Stimulated activated CD8-positive, alpha-beta memory T cell treated with anti-CD3 and anti-CD28 coated beads, Interleukin-15, amount 100 ng/mL, for 24 hours (primary cell): ENCODE results near the gene HIPK3.
"Not testable (repeated sequence)": the region's sequence is repeated elsewhere in the genome, so short reads cannot be mapped to it uniquely, and the experiment has no call there.

Source experiments
- DNase-seq: peaks from one replicate; pipeline ENCODE4 v3.0.0-alpha.2; 2020; ENCODE audit warnings: low read depth

The HIPK3 gene

DNA sequence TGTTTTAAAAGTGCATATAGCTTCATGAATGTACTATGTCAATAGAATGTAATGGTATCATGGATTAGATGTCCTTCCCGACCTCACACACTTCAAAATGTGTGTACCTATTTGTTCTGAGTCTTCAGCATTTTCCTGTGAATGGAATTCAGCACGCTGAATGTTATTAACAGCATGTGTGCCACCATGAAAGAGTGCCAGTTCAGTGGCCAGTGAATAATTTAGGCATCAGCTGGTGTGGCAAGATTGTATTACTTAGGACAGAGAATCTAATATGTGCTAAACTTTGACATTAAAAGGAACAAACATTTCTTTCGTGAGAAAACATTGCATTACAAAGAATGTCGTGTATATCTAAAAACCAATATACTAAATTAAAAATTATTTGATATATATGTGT, 46.4 kb downstream of the HIPK3 start:
- no peak for DNase-seq

DNA sequence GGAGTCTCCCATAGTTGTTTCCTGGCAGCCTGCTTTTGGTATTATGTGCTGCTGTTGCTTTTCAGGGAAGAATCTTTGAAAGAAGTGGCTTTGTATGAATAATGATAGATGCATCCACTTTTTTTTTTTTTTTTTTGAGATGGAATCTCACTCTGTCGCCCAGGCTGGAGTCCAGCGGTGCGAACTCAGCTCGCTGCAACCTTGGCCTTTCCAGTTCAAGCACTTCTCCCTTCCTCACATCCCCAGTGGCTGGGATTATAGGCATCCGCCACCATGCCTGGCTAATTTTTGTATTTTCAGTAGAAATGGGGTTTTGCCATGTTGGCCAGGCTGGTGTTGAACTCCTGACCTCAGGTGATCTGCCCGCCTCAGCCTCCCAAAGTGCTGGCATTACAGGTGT, 49.6 kb downstream of the HIPK3 start:
- DNase-seq: not testable (repeated sequence)

DNA sequence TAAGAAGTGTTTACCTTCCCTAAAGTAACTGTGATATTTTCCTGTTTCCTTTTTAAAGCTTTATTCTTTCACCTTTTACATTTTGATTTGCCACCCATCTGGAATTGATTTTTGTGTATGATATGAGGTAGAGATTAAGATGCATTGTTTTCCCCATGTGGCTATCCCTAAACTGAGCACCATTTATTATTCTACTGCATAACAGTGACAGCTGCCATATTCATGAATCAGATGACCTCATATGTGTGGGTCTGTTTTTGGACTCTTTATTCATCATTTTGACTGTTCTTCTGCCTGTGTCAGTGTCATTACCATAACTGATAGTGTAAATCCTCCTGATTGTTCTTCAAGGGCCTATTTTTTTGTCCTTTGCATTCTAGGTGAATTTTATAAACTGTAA, 50.8 kb downstream of the HIPK3 start:
- DNase-seq: no peak

DNA sequence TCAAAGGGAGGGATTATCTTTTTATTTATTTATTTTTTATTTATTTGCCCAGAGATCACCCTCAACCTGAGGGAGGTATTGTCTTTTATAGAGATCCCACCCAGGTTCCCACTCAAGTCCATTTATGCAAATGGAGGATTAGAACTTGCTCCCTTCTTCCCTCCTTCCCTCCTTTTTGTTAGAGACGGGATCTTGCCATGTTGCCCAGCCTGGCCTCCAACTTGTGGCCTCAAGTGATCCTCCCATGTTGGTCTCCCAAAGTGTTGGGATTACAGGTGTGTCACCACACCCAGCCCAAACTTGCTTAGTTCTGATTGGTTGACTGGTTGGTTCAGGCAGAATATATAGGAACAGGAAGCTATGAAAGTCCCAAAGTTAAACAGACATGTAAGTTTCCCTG, 51.9 kb downstream of the HIPK3 start:
- no peak for DNase-seq

DNA sequence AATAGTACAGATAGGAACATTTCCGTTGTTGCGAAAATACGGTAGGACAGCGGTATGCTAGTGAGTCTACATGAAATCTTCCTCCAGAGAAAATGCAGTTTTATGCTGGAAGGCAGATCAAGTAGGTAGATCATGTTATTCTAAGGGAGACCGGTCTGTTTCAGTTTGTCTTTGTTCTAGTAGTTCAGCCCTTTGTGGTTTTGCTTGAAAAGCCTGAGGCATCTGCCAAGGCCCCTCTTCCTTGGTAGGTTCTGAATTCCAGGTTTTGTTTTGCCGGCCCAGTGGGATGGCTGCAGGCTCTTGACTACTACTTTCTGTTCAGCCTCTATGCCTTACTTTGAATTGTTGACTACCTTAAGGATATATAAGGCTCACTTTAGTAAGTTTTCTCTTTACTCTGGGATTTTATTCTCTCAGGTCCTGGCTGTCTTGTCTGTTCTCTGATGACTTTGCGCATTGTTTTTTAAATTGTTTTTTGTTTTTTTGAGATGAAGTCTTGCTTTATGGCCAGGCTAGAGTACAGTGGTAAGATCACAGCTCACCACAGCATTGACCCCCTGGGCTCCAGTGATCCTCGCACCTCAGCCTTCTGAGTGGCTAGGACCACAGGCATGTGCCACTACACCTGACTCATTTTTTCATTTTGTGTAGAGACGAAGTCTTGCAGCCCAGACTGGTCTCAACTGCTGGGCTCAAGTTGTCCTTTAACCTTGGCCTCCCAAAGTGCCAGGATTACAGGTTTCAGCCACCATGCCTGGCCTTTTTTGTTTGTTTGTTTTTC, 53.7 kb downstream of the HIPK3 start:
- DNase-seq: no peak

DNA sequence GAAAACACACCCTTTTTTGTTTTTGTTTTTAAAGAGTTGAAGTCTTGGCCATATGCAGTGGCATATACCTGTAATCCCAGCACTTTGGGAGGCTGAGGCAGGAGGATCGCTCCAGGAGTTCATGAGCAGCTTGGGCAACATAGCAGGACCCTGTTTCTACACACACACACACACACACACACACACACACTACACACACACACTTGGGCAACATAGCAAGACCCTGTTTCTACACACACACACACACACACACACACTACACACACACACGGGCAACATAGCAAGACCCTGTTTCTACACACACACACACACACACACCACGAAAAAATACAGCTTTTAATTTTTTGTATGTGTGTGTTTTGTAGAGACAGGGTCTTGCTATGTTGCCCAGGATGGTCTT, 54.5 kb downstream of the HIPK3 start:
- DNase-seq: no peak

DNA sequence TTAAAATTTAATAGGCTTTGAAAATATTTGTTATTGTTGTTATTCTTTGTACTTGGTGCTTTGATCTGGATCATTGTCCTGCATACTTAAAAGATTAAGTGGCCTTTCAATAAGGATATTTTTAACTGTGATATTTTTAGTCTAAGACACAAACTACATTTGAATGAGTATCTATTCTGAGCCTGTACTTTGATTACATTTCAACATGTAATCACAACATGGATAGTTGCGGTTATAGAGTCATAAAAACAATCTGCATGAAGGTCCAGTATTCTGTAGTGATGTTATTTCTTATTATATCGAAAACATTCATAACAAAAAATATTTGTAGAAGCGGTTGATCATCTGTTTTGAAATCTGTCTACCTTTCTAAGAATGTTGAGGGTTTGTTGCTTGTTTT, 58.6 kb downstream of the HIPK3 start:
- DNase-seq: no peak

DNA sequence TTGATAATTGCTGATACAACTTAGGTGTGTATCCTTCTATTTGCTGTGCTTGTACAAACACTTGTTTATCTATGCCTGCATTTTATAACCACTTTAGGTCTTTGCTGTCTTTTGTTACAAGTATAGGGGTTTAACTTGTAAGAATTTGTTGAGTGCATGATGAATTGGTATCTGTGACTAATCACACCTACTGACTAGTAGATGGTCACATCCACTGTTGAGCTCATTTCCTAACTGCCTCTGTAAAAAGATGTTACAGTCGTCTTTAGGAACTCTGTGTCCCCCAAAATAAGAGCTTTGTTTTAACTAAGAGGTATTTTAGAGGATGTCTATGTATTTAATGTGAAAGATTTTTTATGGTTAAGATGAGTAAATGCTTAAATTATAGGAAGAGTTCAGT, 60.5 kb downstream of the HIPK3 start:
- no peak for DNase-seq

DNA sequence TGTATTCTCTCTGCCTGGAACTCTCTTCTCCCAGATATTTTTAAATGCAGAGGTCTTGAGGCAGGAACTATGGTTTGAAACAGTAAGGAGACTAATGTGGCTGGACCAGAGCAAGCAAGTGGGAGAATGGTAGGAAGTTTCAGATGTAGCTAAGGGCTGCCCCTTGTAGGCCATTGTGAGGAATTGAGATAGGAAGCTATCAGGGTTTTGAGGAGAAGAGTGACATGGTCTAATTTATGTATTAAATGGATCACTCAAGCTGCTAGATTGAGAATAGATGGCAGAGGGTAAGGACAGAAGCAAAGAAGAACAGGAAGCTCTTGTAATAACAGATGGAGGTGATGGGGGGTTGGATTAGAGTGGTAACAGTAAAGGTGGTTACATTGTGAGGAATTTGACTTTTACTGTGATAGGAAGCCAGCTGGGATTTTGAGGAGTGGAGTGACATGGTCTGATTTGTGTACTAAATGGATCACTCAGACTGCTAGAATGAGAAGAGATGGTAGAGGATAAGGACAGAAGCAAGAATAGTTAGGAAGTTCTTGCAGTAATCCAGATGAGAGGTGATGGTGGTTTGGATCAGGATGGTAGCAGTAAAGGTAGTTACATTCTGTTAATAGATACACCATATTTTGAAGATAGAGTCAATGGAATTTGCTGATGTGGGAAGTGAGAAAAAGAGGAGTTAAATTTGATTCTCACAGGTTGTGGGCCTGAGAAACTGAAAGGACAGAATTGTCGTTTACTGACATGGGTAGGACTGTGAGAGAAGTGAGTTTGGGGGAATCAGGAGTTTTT, 63.0 kb downstream of the HIPK3 start:
- no peak for DNase-seq

DNA sequence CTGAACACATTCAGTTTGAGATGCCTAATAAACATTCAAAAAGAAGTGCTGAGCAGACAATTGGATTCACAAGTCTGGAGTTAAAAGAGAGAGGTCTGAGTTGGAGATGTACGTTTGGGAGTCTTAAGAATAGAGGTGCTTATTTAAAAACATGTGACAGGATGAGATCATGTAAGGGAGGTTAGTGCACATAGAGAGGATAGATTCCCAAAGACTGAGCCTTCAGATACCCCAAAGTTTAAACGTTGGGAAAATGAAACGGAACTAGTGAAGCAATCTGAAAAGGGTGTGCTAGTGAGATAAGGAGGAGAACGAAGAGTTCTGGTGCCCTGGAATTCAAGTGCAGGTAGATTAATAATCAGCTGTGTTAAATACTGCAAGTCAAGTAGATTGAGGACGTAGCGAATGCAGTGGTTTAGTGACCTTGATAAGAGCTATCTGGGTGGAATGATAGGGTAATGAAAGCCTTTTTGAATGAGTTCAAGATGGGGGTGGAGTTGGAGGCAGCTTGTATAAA, 63.7 kb downstream of the HIPK3 start:
- DNase-seq: no peak

DNA sequence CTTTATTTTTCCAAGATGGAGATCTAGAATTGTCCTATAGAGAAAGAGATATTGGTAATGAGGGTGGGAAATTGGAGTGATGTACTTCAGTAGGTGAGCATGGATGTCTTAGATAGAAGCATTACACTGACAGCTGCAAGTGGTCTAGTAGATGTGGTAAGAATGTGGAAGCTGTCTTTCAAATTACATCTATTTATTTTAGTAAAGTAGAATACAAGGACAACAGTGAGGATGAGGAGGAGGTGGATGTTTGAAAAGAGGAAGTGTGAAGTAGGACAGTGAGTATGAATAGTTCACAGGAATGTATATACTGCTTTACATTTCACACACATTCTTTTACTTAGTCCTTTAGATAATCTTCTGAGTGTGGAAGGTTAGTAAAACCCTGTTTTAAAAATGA, 64.2 kb downstream of the HIPK3 start:
- no peak for DNase-seq

DNA sequence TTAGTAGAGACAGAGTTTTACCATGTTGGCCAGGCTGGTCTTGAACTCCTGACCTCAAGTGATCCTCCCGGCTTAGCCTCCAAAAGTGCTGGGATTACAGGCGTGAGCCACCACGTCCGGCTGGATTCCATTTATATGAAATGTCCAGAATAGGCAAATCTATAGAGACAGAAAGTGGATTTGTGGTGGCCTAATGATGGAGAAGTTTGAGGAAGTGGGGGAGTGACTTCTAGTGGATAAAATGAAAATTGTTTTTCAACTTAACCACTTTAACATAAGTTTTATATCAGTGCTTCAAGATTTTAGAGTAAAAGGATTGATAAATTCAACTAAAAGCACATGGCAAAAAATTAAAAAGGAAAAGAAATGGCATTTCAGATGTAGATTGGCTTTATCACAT, 66.2 kb downstream of the HIPK3 start:
- DNase-seq: no peak

DNA sequence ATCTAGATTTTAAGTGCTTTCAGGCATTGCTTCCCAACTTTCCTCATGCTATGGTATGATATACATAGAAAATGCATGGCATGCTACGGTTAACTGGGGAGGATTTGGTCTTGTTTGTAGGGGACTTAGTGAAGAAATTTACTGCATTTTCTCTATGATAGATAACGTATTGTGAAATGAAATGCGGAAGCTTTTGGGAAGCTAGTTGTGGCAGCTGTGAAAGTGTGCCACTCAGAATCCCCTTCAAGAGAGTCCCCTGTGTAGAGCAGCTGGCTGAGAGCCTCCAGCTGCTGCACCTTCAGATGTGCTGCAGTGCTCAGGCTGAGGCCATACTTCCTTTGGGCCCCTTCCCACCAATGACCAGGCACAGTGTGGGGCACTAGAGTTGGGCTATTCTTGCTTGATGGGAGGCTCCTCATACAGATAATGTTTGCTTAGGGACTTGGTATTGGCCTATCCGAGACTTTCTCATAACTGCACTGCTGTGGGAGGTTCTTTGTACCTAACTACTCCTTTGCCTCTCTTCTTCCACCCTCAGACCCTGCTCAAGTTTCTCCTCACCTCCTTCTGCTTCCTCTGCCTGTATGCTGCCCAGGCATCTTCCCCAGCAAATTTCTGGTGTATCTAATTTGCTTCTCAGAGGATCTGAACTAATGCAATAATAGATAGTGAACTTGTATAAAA, 67.3 kb downstream of the HIPK3 start:
- DNase-seq: no peak

DNA sequence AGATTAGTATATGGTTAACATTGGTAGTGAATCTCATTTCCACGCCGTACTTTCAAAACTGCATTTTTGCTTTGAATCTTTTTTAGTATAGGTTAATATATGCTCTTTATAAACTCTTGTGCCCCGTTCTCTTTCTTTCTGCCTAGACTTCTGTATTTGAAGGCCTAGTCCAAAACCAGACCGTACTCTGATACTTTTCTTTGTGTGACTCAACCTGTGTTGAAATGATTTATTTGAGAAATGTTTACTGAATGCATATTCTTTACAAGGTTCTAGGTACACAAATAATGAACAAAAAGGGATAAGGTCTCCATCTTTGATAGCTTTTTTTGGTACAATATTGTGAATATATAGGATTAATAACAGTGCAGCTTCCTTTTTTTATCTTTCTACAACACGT, 68.3 kb downstream of the HIPK3 start:
- DNase-seq: no peak

DNA sequence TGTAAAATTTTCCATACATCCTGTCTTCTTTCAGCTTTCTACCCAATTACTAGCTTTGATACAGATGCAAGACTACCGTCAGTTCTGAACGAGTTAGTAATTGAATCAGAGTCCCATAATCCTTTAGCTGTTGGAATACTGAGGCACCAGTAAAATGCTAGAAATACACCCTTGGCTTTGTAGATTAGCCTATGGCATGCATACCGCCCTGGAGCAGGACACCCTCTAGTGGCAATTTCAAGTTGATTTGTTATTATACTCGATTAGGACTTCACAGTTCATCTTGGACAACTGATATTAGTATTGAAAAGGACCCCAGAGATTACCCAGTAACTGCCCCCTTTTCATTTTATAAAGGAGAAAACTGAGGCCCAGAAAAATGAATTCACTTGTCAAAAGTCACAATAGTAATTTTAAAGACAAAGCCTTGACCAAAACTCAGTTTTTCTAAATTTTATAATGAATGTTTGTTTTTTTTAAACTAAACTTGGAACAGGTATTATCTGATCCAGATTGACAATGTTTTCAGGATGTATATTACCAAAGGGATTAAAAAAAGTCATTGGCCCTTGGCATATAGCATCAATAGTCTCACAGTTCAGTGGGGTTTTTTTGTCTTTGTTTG, 72.6 kb downstream of the HIPK3 start:
- no peak for DNase-seq

DNA sequence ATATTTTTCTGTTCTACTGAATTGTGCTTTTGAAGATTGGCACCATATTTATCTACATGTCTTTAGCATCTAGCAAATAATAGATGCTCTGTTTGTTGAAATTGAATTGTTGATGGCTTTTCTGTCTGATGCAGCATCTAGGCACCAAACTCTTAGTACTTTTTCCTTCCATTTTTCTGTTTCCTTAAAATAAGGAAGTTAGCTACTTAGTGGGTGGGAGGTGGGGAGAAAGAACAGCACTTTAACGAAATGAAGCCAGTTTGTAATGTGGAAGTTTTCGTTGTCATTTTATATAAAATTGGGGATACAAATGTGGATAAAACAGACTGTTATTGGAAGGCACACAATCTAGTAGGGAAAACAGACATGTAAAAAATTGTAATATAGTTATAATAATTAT, 76.6 kb downstream of the HIPK3 start:
- DNase-seq: no peak

DNA sequence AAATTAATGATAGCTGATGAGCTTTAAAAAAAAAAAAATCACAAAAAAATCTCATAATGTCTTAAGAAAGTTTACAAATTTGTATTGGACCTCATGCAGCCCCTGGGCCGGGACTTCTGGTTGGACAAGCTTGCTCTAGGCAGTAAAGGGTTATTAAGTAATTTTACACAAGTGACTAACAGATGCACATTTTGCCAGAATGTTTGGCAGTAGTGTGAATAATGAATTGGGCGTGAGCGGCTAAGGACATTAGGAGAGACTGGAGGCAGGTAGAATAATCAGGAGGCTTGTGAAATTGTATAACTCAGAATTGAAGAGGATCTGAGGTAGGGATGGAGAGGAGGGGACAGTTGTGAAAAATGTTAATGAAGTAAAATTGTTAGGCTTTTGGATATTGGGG, 77.4 kb downstream of the HIPK3 start:
- no peak for DNase-seq

DNA sequence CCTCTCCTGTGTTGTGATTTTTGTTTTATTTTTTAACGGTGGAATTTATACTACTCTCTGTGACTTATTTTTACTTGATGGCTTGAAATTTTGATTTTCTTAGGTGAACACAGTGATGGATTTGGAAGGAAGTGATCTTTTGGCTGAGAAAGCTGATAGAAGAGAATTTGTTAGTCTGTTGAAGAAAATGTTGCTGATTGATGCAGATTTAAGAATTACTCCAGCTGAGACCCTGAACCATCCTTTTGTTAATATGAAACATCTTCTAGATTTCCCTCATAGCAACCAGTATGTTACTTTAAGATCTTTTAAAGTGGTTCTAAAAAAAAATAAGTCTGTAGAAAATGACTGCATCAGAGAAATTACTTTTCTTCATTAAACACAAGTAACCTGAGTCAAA, 82.1 kb downstream of the HIPK3 start:
- no peak for DNase-seq

DNA sequence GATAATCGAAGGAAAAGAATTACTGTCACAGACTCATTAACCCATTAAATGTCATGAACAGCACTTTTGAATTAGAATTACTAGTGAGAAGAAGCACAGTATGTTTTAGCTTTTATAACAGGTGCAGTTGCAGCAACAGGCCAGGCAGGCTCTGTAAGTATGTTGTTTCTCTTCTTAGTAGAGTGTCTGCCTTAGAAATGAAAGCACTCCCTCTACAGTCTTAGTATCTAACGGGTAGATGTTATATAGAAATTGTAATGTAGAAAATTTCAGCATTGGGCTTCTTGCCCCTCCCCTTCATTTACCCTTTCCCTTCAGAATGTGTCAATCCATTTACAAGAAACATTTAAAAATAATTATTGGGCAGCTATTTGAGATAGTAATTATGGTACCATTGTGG, 87.4 kb downstream of the HIPK3 start:
- DNase-seq: no peak

DNA sequence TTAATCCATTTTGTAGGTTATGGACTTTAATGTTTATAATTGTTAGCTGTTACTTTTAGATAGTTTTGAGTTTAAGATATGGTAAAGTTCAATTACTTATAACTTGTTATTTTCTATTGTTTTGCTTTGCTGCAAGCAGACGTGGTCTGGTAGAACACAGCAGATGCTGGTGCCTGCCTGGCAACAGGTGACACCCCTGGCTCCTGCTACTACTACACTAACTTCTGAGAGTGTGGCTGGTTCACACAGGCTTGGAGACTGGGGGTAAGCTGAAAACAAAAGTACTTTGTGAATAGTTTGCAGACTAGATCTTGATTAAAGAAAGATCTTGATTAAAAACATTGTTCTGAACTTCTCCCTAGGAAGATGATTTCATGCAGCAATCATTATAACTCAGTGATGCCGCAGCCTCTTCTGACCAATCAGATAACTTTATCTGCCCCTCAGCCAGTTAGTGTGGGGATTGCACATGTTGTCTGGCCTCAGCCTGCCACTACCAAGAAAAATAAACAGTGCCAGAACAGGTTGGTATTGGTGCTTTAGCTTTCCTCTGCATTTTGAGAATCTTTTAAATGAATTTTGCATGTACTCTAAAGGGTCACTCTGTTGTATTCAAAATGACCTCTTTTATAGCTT, 90.4 kb downstream of the HIPK3 start:
- DNase-seq: no peak

DNA sequence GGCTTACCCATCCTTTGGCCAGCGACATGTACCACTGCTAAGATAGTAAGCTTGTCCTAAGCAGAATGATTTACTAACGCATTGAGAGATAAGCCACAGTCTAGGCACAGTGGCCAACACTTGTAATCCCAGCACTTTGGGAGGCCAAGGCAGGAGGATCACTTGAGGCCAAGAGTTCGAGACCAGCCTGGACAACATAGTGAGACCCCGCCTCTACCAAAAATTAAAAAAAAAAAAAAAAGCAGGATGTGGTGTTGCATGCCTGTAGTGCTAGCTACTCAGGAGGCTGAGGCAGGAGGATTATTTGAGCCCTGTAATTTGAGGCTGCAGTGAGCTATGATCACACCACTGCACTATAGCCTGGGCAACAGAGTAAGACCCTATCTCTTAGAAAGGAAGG, 93.1 kb downstream of the HIPK3 start:
- DNase-seq: no peak
